DMS 273 (cell line): Measurements from ENCODE around the gene HLA-G.
"Not testable (repeated sequence)": the region's sequence is repeated elsewhere in the genome, so short reads cannot be mapped to it uniquely, and the experiment has no call there.

Experiments used
- DNase-seq: peaks from one replicate; lab custom pipeline; 2025; ENCODE audit not compliant: unreplicated experiment; lab: John Stamatoyannopoulos, UW

The HLA-G gene

DNA sequence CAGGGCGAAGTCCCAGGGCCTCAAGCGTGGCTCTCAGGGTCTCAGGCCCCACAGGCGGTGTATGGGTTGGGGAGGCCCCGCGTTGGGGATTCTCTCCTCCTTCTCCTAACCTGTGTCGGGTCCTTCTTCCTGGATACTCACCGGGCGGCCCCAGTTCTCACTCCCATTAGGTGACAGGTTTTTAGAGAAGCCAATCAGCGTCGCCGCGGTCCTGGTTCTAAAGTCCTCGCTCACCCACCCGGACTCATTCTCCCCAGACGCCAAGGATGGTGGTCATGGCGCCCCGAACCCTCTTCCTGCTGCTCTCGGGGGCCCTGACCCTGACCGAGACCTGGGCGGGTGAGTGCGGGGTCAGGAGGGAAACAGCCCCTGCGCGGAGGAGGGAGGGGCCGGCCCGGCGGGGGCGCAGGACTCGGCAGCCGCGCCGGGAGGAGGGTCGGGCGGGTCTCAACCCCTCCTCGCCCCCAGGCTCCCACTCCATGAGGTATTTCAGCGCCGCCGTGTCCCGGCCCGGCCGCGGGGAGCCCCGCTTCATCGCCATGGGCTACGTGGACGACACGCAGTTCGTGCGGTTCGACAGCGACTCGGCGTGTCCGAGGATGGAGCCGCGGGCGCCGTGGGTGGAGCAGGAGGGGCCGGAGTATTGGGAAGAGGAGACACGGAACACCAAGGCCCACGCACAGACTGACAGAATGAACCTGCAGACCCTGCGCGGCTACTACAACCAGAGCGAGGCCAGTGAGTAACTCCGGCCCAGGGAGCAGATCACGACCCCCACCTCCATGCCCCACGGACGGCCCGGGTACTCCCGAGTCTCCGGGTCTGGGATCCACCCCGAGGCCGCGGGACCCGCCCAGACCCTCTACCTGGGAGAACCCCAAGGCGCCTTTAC lies at the start of gene HLA-G:
HLA-G (plus strand) TSS at position 247 of the 892 bp plus-strand sequence; CDS start at position 267, 20 bp downstream.
- no peak for DNase-seq

DNA sequence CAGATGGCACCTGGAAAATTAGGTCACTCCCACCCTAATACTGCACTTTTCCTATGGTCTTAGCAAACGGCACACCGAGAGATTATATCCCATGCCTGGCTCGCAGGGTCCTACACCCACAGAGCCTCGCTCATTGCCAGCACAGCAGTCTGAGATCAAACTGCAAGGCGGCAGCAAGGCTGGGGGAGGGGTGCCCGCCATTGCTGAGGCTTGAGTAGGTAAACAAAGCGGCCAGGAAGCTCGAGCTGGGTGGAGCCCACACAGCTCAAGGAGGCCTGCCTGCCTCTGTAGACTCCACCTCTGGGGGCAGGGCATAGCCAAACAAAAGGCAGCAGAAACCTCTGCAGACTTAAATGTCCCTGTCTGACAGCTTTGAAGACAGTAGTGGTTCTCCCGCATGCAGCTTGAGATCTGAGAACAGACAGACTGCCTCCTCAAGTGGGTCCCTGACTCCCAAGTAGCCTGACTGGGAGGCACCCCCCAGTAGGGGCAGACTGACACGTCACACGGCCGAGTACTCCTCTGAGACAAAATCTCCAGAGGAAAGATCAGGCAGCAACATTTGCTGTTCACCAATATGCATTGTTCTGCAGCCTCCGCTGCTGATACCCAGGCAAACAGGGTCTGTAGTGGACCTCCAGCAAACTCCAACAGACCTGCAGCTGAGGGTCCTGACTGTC lies 47.5 kb upstream of the HLA-G start:
- not testable (repeated sequence) for DNase-seq

DNA sequence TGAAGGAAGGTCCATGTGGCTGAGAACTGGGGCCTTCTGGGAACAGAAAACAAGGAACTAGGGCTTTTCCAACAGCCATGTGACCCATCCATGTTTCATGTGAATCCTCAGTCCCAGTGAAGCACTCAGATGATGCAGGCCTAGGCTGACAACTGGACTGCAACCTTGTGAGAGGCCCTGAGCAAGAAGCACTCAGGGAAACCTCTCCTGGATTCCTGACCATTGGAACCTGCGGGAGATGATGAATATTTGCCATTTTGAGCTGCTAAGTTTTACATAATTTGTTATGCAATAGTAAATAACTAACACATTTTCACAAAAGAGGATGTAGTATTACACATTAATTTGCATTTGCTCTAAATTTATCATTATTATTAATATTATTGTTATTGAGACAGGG lies 38.4 kb upstream of the HLA-G start:
- peak; percentile 32 for DNase-seq

DNA sequence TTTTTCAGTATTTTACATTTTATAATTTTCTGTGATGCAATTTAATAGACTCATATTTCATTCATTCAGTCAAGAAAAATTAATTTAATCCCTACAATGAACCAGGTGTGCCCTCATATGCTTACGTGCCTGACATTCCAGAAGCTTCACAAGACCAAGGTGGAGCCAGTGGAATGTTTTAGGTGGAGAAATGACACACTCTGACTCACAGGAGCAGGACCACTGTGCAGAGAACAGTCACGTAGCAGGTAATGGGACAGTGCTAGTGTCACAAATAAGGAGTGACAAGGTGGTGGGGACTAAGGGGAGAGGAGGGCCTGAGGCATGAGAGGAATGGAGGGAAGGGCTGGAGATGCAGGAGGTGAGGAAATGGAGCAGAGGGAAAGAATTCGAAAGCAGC lies 37.0 kb upstream of the HLA-G start:
- no peak for DNase-seq

DNA sequence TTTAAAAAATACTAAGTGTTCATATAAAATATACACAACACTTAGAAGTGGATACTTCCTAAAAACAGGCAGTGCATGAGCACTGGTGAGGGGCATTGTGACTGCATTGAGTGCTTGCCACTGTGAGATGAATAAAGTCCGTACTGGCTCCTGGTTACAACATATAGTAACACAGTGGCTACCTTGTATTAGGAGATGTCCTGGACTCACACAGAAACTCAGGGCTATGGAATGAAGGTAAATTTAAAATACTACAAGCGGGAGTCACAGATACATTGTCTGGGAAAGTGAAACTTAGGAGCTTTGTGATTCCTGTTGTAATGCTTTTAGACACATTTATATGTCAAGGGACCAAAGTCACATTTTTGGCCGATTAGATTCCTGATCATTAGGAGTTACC lies 36.5 kb upstream of the HLA-G start:
- DNase-seq = no peak

DNA sequence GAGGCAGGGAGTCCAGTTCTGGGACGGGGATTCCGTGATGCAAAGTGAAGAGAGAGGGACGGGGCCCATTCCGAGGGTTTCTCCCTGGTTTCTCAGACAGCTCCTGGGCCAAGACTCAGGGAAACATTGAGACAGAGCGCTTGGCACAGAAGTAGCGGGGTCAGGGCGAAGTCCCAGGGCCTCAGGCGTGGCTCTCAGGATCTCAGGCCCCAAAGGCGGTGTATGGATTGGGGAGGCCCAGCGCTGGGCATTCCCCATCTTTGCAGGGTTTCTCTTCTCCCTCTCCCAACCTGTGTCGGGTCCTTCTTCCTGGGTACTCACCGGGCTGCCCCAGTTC lies 35.9 kb upstream of the HLA-G start:
- DNase-seq = peak; percentile 42

DNA sequence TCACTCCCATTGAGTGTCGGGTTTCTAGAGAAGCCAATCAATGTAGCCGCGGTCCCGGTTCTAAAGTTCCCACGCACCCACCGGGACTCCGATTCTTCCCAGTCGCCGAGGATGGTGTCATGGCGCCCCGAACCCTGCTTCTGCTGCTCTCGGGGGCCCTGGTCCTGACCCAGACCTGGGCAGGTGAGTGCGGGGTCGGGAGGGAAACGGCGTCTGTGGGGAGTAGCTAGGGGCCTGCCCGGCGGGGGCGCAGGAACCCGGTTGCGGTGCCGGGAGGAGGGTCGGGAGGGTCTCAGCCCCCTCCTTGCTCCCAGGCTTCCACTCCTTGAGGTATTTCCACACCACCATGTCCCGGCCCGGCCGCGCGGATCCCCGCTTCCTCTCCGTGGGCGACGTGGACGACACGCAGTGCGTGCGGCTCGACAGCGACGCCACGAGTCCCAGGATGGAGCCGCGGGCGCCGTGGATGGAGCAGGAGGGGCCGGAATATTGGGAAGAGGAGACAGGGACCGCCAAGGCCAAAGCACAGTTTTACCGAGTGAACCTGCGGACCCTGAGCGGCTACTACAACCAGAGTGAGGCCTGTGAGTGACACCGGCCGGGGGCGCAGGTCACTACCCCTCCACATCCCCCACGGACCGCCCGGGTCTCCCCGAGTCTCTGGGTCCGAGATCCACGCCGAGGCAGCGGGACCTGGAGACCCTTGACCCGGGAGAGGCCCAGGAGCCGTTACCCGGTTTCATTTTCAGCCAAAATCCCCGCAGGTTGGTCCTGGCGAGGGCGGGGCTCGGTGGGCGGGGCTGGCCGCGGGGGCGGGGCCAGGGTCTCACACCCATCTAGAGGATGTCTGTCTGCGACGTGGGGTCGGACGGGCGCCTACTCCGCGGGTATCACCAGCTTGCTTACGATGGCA lies 35.2 kb upstream of the HLA-G start:
- peak; percentile 53 for DNase-seq

DNA sequence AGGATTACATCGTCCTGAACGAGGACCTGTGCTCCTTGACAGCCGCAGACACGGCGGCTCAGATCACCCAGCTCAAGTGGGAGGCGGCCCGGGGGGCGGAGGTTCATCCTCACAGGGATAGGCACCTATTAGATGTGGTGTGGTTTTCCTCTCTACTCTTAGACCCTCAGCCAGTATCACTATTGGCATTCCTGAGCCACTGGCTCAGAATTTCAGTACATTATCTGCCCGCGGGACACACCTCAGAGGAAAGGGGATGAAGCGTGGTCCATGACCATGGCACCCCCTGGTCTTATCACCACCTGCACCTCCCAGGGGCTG lies 34.6 kb upstream of the HLA-G start:
- no peak for DNase-seq

DNA sequence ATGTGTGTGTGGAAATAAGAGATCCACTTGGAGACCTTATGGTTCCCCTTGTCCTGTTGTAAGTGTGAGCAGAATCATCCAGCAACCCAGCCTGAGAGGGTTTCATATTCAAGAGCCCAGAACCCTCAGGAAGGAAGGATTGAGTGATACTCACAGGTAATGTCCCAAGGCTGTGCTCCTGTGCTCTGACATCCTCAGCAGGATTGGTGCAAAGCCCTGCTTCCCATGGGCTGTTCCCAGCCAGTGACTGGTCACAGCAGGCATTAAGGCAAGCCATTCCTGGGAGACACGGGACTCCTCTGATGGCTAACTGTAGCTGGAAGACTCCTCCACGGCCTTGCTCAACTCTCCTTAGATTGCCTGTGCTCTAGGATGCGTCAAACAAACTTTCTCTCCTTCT lies 33.8 kb upstream of the HLA-G start:
- peak; percentile 15 for DNase-seq

DNA sequence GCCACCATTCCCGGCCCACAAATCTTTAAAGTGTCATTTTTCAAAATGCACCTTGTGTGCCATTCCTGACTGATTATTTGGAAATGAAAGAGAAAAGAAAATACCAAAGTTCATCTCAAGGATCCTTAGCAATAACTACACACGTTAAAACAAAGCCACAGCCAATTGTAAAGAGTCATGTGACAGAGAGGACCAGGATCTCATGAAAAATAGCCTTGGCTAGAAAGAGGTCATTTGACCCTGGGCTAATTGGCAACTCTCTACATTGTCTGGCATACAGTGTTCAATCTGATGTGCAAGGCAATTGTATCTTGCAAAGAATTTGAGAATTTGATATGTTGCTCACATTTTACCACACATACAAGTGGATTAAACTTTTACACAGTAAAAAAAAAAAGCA lies 31.6 kb upstream of the HLA-G start:
- no peak for DNase-seq

DNA sequence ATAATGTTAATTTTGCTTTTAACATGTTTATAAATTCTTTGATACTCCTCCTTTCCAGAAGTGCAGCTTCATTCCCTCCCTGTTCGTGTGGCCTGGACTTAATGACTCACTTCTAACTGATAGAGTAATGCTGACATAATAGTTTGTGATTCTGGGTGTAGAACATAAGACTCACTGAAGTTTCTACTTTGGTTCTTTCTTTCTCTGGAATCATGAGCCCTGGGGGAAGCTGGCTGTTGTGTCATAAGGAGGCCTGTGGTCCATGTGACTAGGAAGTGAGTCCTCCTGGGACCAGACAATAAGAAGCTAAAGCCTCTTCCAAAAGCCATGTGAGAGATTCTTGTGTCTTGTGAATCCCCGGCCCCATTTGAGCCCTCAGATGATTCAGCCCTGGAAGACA lies 30.5 kb upstream of the HLA-G start:
- DNase-seq = no peak

DNA sequence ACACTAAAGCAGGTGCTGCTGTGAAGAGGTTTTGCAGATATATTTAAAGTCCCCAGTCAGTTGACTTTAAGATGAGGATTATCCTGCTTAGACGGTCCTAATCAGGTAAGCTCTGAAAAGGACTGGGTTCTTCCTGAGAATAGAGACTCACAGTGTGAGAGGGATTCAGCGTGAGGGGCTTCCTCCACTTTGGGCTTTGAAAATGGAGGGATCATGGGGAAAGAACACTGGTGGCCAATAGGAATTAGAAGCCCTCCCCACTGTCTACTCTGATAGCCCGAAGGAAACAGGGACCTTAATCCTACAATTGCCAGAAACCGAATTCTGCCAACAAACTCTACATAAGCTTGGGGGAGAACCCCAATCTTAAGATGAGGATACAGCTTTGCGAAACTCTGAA lies 29.7 kb upstream of the HLA-G start:
- DNase-seq = no peak

DNA sequence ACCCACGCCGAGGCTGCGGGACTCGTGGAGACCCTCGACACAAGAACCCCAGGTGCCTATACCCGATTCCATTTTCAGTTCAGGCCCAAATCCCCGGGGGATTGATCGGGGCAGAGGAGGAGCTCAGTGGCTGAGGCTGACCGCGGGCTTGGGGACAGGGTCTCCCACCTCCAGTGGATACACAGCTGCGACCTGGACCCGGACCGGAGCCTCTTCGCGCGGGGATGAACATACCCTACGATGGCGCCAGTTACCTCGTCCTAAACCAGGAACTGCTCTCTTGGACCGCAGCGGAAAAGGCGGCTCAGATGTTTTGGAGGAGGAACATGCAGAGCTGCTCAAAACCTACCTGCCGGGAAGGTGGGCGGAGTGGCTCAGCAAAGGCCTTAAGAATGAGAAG lies 27.4 kb upstream of the HLA-G start:
- DNase-seq = no peak

DNA sequence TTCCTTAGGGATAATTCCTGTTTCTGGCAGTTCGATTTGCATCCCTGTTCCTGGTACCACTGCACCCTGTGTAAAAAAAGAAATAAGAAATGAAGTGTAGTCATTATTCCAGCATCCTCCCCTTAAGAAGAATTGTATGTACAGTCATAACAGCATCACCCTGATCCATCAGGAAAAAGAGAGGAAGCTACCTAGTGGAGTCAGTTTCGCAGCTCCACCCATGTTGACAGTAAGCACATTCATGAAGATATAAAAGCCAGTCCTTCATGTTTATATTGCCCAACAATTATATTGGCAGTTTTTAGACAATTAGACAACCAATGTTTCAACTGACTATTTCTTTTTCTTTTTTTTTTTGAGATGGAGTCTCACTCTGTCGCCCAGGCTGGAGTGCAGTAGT lies 21.2 kb upstream of the HLA-G start:
- DNase-seq = no peak

DNA sequence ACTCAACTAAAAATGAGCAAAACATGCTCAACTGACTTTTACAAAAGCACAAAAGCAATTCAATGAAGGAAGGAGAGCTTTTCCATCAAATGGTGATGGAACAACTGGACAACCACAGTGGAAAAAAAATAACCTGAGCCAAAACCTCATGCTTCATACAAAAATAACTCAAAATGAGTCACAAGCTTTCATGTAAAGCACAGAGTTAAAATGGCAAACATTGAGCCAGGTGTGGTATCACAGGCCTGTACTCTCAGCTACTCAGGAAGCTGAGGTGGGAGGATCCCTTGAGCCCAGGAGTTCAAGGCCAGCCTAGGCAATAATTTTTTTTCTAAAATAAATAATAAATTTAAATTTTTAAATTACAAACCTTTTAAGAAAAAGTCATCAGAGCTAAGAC lies 18.4 kb upstream of the HLA-G start:
- DNase-seq = no peak

DNA sequence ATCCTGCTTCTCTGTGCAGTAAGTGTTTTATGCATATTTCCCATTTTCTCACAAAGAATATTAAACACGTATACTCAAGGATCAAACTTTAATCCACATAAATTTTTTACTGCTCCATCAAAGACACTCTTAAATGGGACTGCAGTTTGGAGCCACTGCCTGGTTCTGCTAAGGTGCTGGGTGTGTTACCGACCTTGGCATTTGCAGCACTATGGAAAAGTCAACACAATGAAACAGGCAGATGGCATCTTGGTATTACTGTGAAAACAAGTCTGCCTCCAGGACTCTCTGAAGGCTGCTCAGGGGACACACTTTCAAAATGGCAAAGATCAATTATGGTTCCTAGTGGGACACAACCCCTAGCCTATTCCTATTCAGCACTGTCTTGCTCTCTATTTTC lies 17.3 kb upstream of the HLA-G start:
- no peak for DNase-seq

DNA sequence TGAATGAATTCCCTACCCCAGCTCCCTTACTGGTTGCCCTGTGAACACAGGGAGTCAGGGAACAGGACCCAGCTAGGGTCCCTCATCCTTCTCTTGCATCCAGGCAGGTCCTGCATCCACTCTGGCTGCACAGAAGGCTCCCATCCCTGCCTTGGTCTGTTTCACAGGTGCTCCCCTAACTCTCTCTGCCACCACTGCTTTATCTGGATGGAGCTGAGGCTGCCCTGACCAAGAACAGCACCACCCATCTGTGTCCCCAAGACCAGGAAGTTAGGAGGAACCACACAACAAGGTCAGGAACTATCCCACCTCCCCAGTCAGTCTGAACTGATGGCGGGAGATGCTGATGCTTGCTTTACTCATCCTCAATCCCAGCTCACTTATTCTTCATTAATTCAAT lies 16.2 kb upstream of the HLA-G start:
- no peak for DNase-seq

DNA sequence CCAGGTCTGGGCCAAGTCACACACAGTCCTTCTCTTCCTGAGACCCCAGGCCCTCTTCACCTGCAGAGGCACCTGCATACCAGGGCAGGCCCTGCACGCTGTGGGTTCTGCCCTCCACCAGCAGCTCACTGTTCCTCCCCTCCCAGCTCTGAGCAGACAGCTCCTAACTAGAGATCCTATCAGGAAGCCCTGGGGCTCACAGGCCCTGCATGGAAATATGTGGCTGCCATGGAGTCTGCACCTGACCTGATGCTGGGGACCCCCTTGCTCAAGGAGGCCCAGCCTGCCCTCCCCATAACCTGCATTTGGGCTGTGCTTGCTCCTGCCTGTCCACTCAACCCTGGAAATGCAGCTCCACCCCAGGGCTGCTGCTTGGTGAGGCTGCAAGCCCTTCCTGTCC lies 14.6 kb upstream of the HLA-G start:
- no peak for DNase-seq

DNA sequence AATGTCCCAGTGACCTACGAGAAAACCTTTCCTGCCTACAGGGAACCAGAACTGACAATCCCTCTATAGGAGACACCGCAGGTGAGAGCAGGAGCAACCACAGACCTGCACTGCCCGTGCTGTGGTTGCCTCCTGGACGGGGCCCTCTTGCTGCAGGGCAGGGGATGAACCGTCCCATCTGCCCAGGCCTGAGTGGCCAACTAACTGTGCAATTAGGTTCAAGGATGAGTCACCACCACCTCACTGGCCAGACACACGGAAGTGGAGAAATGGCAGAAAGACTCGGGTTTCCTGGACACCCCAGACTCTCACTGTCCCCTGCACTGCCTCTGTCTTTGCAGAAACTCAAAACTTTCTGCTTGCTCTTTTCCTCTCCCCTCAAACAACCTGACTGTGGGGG lies 13.8 kb upstream of the HLA-G start:
- no peak for DNase-seq

DNA sequence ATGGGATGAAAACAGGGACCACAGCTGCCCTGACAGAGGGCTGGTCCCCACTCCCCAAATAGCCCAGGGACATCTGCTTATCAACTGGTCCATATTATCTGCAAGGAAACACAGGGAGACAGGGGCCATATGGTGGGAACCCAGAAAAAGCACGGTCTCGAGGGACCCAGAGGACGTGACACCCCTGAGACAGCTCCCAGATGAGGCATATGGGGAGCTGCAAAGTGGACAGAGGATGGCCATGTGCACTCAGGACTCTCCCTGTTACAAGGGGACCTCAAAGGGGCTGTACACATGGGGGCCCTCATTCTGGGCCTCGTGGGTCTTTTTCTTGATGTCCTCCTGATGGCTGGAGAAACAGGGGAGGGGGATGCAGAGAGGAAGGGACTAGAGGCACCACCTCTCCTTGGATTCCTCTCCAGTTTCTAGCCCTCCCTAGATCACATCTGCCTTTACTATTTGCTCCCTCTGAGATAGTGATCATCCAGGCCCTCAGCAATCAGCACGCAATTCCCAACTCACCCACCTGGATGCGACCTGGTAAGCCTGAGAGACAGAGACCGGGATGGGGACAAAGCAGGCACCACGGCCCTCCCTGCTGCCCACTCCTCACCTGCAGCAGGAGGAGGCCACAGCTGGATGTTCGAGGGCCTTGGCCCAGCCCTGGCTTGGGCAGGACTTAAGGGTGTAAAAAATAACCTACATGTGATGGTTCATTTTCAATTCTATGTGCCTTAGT lies 13.1 kb upstream of the HLA-G start:
- no peak for DNase-seq

DNA sequence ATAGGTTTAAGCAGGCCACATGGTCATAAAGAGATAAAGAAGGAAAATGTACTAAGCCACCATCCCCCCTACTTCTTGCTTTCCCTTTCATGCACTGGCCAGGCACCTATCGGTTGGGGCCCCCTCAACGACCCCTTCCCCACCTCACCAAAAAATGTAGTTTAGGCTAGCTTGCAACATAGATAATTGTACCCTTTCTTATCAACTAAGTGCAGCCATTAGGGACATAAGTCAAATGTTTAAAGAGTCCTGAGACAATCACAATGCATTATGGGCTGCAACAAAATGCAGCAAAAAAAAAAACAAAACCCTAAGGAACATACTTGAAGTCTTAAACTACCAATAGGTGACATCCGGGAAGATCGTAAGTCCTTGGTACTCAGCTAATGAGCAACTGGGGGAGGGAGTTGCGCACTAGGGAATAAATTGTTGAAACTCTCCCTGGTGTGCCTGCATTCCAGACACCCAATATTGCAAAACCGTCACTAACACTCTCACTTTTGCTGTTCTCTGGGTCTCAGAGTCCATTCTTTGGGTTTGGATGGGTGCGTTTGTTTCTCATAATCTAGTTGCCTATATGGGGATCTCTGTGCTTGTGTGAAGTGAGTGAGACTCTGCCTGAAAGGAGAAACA lies 12.4 kb upstream of the HLA-G start:
- DNase-seq = no peak
